GM12874 (cell line): ENCODE results near the gene ASTN2.

Source experiments
- TF ChIP-seq, protein P1 (sequence below): IDR thresholded peaks from 2 replicates; pipeline ENCODE4 v1.5.1; 2011; ENCODE audit warnings: low read depth, mild to moderate bottlenecking, control low read depth, low read length, moderate library complexity; ENCODE audit not compliant: insufficient read depth

Gene ASTN2

DNA sequence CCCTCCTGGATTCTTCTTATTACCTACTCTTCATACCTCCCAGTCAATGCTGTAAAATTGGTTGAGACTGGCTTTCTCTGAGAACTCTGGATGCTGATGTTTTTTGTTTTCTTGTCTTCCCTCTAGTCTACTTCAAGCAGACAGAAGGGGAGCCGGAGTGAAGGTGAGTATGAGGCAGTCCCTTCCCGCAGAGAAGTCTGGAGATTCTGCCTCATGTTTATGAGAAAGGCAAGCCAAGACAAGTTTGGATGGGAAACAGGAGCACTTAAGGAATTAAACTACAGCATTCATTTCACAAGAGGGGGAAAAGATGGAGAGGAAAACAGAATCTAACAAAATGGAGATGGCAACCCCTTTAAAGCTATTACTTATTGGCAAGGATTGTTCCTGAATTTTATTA lies 481.6 kb downstream of the ASTN2 start:
- TF ChIP-seq, protein P1, sequence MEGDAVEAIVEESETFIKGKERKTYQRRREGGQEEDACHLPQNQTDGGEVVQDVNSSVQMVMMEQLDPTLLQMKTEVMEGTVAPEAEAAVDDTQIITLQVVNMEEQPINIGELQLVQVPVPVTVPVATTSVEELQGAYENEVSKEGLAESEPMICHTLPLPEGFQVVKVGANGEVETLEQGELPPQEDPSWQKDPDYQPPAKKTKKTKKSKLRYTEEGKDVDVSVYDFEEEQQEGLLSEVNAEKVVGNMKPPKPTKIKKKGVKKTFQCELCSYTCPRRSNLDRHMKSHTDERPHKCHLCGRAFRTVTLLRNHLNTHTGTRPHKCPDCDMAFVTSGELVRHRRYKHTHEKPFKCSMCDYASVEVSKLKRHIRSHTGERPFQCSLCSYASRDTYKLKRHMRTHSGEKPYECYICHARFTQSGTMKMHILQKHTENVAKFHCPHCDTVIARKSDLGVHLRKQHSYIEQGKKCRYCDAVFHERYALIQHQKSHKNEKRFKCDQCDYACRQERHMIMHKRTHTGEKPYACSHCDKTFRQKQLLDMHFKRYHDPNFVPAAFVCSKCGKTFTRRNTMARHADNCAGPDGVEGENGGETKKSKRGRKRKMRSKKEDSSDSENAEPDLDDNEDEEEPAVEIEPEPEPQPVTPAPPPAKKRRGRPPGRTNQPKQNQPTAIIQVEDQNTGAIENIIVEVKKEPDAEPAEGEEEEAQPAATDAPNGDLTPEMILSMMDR, result no peak

DNA sequence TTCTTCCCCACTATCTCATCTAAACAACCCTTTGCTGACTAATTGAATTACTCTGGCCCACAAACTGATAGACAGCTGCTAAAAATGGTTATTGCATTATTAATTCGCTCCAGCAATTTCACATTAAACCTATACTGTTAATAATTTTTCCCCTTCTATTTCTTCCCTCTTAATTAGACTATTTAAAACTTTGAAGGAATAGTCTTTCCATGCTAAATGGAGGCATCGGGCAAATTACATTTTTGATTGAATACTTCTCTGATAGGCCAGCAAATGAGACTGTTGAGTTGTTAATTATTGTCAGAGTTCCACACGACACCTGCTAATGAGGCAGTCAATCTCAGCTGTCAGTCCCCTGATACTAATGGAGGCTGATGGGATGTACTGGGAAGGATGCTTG lies 485.2 kb downstream of the ASTN2 start:
- TF ChIP-seq, protein P1, result no peak

DNA sequence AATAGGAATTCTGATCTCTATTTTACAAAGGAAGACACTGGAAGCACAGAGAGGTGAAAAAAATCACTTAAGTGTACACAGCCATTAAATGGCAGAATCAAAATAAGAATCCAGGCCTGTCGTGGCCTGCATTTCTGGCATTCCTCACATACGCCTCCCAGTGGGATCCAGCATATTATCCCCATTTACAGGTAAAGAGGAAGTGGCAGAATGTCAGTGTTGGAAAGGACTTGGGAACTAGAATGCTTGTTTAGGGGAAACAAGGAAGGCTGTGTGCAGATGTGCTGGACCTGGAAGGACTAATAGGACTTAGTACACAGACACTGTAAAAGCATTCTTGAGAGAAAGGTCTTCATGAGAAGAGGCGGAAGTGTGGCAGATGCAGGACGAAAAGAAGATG lies 486.0 kb downstream of the ASTN2 start:
- TF ChIP-seq, protein P1, result no peak

DNA sequence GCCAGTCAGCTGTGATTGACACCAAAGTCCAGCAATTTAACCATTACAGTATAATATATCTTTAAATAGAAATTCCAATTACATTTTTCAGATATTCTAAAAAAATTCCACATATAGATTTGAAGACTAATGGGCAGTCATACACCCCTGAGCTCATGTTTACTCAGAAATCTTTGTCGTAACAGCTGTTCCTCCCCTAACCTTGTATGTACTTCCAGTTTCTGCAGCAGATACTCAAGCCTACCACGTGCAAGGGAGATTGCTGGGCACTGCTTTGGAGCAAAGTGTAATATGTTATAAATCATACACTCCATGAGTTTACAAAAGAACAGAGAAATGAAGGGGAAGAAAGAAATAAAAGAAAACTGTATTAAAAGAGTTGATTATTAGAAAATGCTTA lies 486.6 kb downstream of the ASTN2 start:
- TF ChIP-seq, protein P1, result no peak

DNA sequence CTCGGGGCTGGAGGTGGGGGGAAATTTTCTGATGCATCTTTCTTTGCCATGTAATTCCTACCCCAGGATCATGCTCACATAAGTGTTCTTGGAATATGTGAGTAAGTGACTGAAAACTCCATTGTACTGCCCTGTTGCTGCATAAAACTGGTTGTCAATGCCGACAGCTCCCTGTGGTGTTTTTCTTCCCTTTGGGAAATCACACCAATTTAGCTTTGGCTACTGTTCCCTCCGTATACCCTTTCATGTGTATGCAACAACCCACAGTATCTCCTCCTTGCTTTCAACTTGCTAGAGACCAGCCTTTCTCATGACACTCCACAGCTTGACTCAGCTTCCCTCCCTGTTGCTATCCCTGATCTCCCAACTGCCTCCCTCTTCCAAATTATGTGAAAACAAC lies 487.1 kb downstream of the ASTN2 start:
- TF ChIP-seq, protein P1, result no peak

DNA sequence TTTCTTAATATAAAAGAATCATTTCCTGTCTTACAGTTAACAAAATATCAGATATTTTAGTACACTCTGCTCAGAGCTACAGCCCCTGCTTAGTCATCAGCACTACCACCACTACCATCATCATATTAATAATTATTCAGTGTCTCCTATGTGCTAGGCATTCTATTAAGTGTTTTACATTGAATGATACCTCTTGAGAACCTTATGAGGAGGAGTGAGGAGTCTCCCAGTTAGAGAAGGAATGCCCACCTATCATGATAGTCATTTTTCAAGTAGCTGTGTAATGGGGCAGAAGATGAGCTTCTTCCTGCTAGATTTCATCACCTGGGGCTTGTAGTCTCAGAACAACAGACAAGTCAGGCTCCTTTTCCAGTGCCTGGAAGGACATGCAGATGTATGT lies 489.7 kb downstream of the ASTN2 start:
- TF ChIP-seq, protein P1, result no peak

DNA sequence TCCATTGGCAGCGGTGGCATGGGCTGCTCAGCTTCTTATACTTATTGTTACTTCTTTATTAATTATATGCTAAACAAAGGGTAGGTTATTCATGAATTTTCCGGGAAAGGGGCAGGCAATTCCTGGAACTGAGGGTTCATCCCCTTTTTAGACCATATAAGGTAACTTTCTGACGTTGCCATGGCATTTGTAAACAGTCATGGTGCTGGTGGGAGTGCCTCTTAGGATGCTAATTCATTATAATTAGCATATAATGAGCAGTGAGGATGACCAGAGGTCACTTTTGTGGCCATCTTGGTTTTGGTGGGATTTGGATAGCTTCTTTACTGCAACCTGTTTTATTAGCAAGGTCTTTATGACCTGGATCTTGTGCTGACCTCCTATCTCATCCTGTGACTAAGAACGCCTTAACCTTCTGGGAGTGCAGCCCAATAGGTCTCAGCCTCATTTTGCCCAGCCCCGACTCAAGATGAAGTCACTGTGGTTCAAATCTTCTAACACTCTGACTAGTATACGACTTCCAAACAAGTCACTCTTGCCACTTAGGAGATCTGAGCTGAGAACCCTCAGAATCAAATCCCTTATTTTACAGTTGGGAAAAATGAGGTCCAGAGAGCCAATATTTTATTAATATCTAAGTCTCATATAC lies 490.3 kb downstream of the ASTN2 start:
- TF ChIP-seq, protein P1, result no peak

DNA sequence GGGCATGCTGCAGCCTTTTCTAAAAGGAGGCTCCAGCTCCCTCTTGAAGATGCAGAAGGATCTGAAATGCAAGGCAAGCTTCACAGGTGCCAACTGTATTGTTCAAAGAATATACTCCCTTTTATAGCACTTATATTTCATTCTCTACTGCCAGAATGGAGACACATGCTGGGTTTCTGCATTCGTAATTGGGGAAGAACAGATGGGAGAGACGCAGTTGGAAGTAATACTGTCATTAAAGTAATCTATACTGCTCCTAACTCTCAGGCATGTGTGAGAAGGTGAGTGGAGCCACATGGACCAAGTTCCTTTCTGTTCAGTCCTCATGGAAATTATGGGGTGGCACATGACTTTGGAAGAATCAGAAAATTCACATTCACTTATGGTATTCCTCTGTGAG lies 501.3 kb downstream of the ASTN2 start:
- TF ChIP-seq, protein P1, result no peak
